Kidney (tissue), 14 donors: ENCODE data around the gene ESX1. TPM values are rescaled to one million over a fixed set of nuclear protein-coding genes. Genes with fewer than 3 reads are reported as not detected.

Experiments
- DNase-seq, 5 donors: peaks; one replicate each; pipeline ENCODE4 v3.0.0-alpha.2; 2013 to 2020
- FAIRE-seq: peaks from 2 replicates; lab custom pipeline; 2012; peaks lifted over from hg19 to GRCh38; lab: Jason Lieb, UNC
- H3K27ac ChIP-seq, 2 donors: one replicate each; pipeline ENCODE4 v1.7.0; 2013; ENCODE audit warnings: low read depth in 2 of 2, low read length in 2 of 2, inconsistent platforms in 1 of 2
- H3K27me3 ChIP-seq: one replicate; pipeline ENCODE4 v1.7.1; 2013; ENCODE audit warnings: low read length, inconsistent platforms; ENCODE audit not compliant: control insufficient read depth, insufficient read depth
- H3K36me3 ChIP-seq, 3 donors: one replicate each; pipeline versions ENCODE4 v1.7.0 to v1.7.1; 2013; ENCODE audit warnings: low read length in 3 of 3, control low read depth in 1 of 3, inconsistent platforms in 1 of 3; ENCODE audit not compliant: insufficient read depth in 3 of 3, control insufficient read depth in 2 of 3
- H3K4me1 ChIP-seq, 3 donors: one replicate each; pipeline versions ENCODE4 v1.7.0 to v1.7.1; 2013; ENCODE audit warnings: low read length in 3 of 3, inconsistent platforms in 1 of 3, low read depth in 1 of 3; ENCODE audit not compliant: control insufficient read depth in 2 of 3, insufficient read depth in 2 of 3
- H3K4me3 ChIP-seq, 3 donors: one replicate each; pipeline versions ENCODE4 v1.7.0 to v1.8.1; 2013; ENCODE audit warnings: low read length in 3 of 3, control low read depth in 1 of 3, inconsistent platforms in 1 of 3
- H3K9ac ChIP-seq, 3 donors: one replicate each; pipeline versions ENCODE4 v1.7.0 to v1.7.1; 2013; ENCODE audit warnings: low read length in 3 of 3, control low read depth in 1 of 3, inconsistent platforms in 1 of 3
- H3K9me3 ChIP-seq, 3 donors: one replicate each; pipeline versions ENCODE4 v1.7.0 to v1.7.1; 2013; ENCODE audit warnings: low read length in 3 of 3, control low read depth in 1 of 3, inconsistent platforms in 1 of 3; ENCODE audit not compliant: control insufficient read depth in 2 of 3, insufficient read depth in 1 of 3
- CTCF ChIP-seq: IDR thresholded peaks from 3 replicates; pipeline ENCODE4 v1.5.1; 2012; ENCODE audit warnings: mild to moderate bottlenecking, moderate library complexity, borderline replicate concordance; ENCODE audit not compliant: insufficient read depth; ENCODE audit errors: extremely low read depth
- intact Hi-C: fragments of 100-400 bp; cut with DNase I; formaldehyde crosslinking; loops from one replicate; pipeline ENCODE4 v1.11.1; 2022
- polyA plus RNA-seq: library from polyadenylated mRNA; stranded (reverse); fragments of 350-450 nt; fragmentation: Illumina TruSeq; extraction: RNeasy Lipid Tissue Mini Kit (QIAGEN cat#74804); gene quantifications from one replicate; pipeline ENCODE4 v1.2.3, GENCODE V29; 2014; ENCODE audit warnings: low read depth, low replicate concordance; ENCODE audit not compliant: insufficient read depth
- total RNA-seq: library from RNA; stranded (reverse); fragmentation: NEBNext Ultra II Directional; extraction: Animal tissue kit (Norgen Biotek cat#: 25700); gene quantifications from one replicate; pipeline ENCODE4 v1.2.1, GENCODE V29; 2021
- donor health status: control.
- donor health status: control.
- donor health status: control.
- donor health status: control.
- donor health status: control.
- donor health status: DM: yes; HTN: yes; CAD: no.
- donor health status: Normal renal cell carcinoma (clear cell type).

ESX1 gene
- total and polyA plus RNA-seq, 2 donors from 2014 or later, result not detected

- no peak overlapping the region for H3K27ac ChIP-seq
- H3K4me1 ChIP-seq, result no peaks in the 10 kb centered on the region
- H3K36me3 ChIP-seq, result no peaks in the 10 kb centered on the region
- H3K4me3 ChIP-seq, result no peak overlapping the region
- FAIRE-seq (no peak), DNase-seq (no peak)
- H3K27me3 ChIP-seq, result no peaks in the 10 kb centered on the region
- no peak for TF ChIP-seq CTCF
- no peak overlapping the region for H3K9ac ChIP-seq
- no peaks in the 10 kb centered on the region for H3K9me3 ChIP-seq
- intact Hi-C loops, result no loop called here
Measured at GRCh38 chrX:104281564-104281963, 26.8 kb upstream of the ESX1 start.

GRCh38 chrX:104280609-104281008, 25.9 kb upstream of the ESX1 start:
- H3K4me1 ChIP-seq, result no peaks in the 10 kb centered on the region
- no peaks in the 10 kb centered on the region for H3K36me3 ChIP-seq
- H3K27ac ChIP-seq, result no peak overlapping the region
- H3K9me3 ChIP-seq, result no peaks in the 10 kb centered on the region
- intact Hi-C loops, result no loop called here
- no peak overlapping the region for H3K9ac ChIP-seq
- no peak for FAIRE-seq
- no peak overlapping the region for H3K4me3 ChIP-seq
- DNase-seq, result no peak
- H3K27me3 ChIP-seq, result no peaks in the 10 kb centered on the region
- no peak for TF ChIP-seq CTCF

- peak in 4 of 5 donors; percentile 42 to 61 (median 54) for DNase-seq
- H3K4me1 ChIP-seq, result no peaks in the 10 kb centered on the region
- TF ChIP-seq CTCF, result peak; percentile 42
- FAIRE-seq, result peak; percentile 46
- H3K27ac ChIP-seq, result no peak overlapping the region
- intact Hi-C loops, result no loop called here
- no peak overlapping the region for H3K9ac ChIP-seq
- peak overlapping the region; percentile 14 to 41 (median 33) for H3K4me3 ChIP-seq
- no peaks in the 10 kb centered on the region for H3K27me3 ChIP-seq
- no peaks in the 10 kb centered on the region for H3K36me3 ChIP-seq
- no peaks in the 10 kb centered on the region for H3K9me3 ChIP-seq
Measured at GRCh38 chrX:104270916-104271512, 16.3 kb upstream of the ESX1 start.

GRCh38 chrX:104270212-104270611, 15.5 kb upstream of the ESX1 start:
- Histone ChIP-seq H3K27me3 (no peaks in the 10 kb centered on the region), H3K36me3 (no peaks in the 10 kb centered on the region), H3K9me3 (no peaks in the 10 kb centered on the region), H3K9ac (no peak overlapping the region), H3K4me1 (no peaks in the 10 kb centered on the region), H3K27ac (no peak overlapping the region), H3K4me3 (no peak overlapping the region)
- no peak for TF ChIP-seq CTCF
- no peak for FAIRE-seq
- intact Hi-C loops, result no loop called here
- no peak for DNase-seq
